ENCODE measurements around the gene TSPAN3.

The TSPAN3 gene

GRCh38 chr15:77033729-77034671 lies 36.9 kb downstream of the TSPAN3 start:
- TF ChIP-seq, protein P1, sequence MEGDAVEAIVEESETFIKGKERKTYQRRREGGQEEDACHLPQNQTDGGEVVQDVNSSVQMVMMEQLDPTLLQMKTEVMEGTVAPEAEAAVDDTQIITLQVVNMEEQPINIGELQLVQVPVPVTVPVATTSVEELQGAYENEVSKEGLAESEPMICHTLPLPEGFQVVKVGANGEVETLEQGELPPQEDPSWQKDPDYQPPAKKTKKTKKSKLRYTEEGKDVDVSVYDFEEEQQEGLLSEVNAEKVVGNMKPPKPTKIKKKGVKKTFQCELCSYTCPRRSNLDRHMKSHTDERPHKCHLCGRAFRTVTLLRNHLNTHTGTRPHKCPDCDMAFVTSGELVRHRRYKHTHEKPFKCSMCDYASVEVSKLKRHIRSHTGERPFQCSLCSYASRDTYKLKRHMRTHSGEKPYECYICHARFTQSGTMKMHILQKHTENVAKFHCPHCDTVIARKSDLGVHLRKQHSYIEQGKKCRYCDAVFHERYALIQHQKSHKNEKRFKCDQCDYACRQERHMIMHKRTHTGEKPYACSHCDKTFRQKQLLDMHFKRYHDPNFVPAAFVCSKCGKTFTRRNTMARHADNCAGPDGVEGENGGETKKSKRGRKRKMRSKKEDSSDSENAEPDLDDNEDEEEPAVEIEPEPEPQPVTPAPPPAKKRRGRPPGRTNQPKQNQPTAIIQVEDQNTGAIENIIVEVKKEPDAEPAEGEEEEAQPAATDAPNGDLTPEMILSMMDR (IDR thresholded peaks at IDR 0.05; ENCODE audit: insufficient read depth, low read length, missing control alignments), result no peak
- no peak overlapping the region for H3K4me3 ChIP-seq (ENCODE audit: low read depth, low read length)
- POLR2A ChIA-PET, result no interaction called here
- CTCF ChIA-PET, result interaction anchor here (0.8 to 8.8 kb wide), 13 partner anchors 9 to 787 kb away, joined by 3 to 106 read pairs (median 7); no protein-coding TSS in a partner anchor
- no peak for DNase-seq (ENCODE audit: low read depth, low spot score)

DNA sequence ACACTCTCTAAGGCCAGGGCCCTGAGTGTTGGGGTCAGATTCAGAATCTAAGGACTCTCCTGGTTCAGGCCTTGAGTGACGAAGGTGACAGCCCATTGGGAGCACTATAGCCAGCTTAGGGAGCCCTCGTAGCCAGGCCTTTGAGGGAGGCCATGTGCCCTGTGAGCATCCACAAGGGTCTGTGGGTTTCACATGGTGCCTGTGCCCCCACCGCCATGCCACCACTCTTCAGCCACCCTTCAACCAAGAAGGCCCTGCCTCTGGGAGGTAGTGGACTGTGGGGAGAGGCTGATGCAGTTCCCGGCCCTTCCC lies 37.5 kb downstream of the TSPAN3 start:
- ChIA-PET CTCF (interaction anchor here (0.8 to 8.8 kb wide), 7 partner anchors 9 to 509 kb away, joined by 3 to 106 read pairs (median 4); no protein-coding TSS in a partner anchor), POLR2A (no interaction called here)
- DNase-seq (ENCODE audit: low read depth, low spot score), result no peak
- no peak overlapping the region for H3K4me3 ChIP-seq (ENCODE audit: low read depth, low read length)
- TF ChIP-seq, protein P1 (IDR thresholded peaks at IDR 0.05; ENCODE audit: insufficient read depth, low read length, missing control alignments), result no peak

- ChIA-PET POLR2A (no interaction called here), CTCF (interaction anchor here (0.8 to 8.8 kb wide), 8 partner anchors 8 to 511 kb away, joined by 3 to 106 read pairs (median 4); no protein-coding TSS in a partner anchor)
- TF ChIP-seq, protein P1 (IDR thresholded peaks at IDR 0.05; ENCODE audit: insufficient read depth, low read length, missing control alignments), result no peak
- no peak overlapping the region for H3K4me3 ChIP-seq (ENCODE audit: low read depth, low read length)
- no peak for DNase-seq (ENCODE audit: low read depth, low spot score)
Measured at GRCh38 chr15:77032647-77033416, 38.1 kb downstream of the TSPAN3 start.

- POLR2A ChIA-PET, result no interaction called here
- TF ChIP-seq, protein P1 (IDR thresholded peaks at IDR 0.05; ENCODE audit: insufficient read depth, low read length, missing control alignments), result no peak
- CTCF ChIA-PET, result interaction anchor here (1.2 to 8.8 kb wide), 6 partner anchors 8 to 511 kb away, joined by 3 to 106 read pairs (median 7); no protein-coding TSS in a partner anchor
- DNase-seq (ENCODE audit: low read depth, low spot score), result no peak
- H3K4me3 ChIP-seq (ENCODE audit: low read depth, low read length), result no peak overlapping the region
Measured at GRCh38 chr15:77032052-77032646, 38.8 kb downstream of the TSPAN3 start.

GRCh38 chr15:77031376-77032050 lies 39.4 kb downstream of the TSPAN3 start:
- POLR2A ChIA-PET, result no interaction called here

More at GRCh38 chr15:77031376-77032050, 39.4 kb downstream of the TSPAN3 start:
- no peak for DNase-seq (ENCODE audit: low read depth, low spot score)
- H3K4me3 ChIP-seq (ENCODE audit: low read depth, low read length), result no peak overlapping the region
- CTCF ChIA-PET, result interaction anchor here (1.0 to 8.8 kb wide), 5 partner anchors 7 to 512 kb away, joined by 3 to 106 read pairs (median 9); no protein-coding TSS in a partner anchor
- TF ChIP-seq, protein P1 (IDR thresholded peaks at IDR 0.05; ENCODE audit: insufficient read depth, low read length, missing control alignments), result no peak
